Measurements from ENCODE around the gene C11orf65.
"Not testable (repeated sequence)": the region's sequence is repeated elsewhere in the genome, so short reads cannot be mapped to it uniquely, and the experiment has no call there.

C11orf65 gene

DNA sequence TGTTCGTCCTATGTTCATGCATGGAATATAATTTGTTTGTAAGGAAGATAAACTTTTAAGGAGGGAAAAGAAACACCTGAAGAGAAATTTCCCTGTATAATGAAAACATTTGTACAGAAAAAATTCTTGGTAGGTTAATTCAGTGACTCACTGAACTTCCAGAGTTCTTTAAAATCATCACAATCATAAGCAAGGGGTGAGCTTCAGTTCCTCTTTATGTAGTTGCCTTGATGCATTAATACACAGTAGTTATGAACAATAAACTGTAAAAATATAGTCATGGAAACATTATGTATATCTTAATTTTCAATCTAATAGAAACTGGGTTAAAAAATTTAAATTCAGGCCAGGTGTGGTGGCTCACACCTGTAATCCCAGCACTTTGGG lies 1.1 kb upstream of the C11orf65 start:
- DNase-seq = no peak

DNA sequence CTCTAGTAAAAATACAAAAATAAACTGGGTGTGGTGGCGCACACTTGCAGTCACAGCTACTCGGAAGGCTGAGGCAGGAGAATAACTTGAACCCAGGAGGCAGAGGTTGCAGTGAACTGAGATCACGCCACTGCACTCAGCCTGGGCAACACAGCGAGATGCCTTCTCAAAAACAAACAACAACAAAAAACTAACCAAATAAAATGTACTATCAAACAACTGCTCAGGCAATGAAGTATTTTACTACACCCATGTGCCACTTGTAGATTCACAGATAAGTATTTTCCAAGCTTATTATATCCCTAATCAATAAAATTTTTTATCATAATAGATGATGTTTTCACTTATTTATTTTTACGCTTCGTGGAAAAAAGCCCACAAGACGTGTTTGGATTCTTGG lies 924 bp downstream of the C11orf65 start:
- no peak for DNase-seq

DNA sequence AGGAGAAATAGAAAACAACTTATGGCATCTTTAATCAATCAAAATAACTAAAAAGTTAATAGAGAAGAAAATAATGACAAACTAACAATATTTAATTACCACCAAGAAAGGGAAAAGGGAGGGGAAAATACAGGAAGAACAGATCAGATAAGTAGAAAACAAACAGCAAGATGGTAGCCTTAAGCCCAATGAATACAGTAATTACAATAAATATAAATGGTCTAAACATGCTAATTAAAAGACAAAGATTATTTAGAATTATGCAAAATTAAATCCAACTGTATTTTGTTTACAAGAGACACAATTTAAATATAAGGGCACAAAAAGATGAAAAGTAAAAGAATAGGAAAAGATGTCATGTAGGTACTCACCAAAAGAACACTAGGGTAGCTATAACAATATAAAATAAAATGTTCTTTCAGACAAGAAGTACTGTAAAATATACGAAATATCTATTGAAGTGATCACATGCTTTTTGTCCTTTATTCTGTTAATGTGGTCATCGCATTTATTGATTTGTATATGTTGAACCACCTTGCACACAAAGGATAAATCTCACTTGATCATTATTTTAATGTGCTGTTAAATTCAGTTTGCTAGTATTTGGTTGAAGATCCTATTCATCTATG lies 14.0 kb downstream of the C11orf65 start:
- DNase-seq = no peak

DNA sequence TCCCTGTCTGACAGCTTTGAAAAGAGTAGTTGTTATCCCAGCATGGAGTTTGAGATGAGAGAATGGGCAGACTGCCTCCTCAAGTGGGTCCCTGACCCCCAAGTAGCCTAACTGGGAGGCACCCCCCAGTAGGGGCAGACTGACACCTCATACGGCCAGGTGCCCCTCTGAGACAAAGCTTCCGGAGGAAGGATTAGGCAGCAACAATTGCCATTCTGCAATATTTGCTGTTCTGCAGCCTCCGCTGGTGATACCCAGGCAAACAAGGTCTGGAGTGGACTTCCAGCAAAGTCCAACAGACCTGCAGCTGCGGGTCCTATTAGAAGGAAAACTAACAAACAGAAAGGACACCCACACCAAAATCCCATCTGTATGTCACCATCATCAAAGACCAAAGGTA lies 25.9 kb downstream of the C11orf65 start:
- DNase-seq = not testable (repeated sequence)

DNA sequence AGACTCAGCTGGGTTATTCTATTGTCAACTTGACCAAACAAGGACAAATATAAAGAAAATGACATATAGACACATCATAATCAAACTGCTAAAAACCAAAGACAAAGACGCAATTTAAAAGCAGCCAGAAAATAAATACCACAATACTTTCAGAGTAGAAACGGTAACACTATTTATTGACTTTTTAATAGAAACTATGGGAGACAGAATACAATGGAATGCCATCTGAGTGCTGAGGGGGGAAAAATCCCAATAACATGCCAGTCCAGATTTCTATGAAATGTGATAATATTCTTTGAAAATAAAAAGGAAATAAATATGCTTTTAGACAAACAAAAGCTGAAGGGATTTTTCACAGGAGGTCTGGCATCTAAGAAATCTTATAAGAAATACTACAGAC lies 30.7 kb downstream of the C11orf65 start:
- DNase-seq = no peak

DNA sequence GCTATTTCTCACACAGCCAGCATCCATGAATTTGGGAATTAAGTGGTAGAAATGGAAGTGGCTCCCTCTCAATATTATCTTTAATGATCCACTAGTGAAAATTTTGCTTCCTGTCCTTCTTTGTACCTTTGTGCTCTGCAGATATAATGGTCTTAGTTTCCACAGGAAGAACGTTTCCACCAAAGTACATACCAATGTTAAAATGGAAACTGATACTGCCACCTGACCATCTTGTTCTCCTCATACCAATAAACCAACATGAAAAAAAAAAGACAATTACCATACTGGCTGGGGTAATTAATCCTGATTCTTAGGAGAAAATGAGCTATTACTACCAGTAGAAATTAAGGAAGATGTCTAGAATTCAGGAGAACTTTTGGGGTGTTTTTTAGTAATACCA lies 32.3 kb downstream of the C11orf65 start:
- no peak for DNase-seq

DNA sequence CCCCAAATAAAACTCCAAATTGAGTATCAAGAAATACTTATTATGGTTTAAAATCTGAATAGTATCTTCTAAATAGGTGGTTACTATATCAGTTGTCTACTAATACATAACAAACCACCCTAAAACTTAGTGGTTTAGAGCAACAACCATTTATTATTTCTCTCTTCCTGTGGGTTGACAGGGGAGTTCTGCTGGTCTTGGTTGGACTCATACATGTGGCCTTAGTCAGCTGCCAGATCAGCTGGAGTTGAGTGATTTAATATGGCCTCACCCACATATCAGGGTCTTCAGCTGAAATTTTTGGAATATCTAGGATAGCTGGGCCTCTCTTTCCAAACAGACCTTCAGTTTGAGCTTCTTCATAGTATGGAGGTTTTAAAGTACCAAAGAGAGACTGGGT lies 34.5 kb downstream of the C11orf65 start:
- DNase-seq = no peak

DNA sequence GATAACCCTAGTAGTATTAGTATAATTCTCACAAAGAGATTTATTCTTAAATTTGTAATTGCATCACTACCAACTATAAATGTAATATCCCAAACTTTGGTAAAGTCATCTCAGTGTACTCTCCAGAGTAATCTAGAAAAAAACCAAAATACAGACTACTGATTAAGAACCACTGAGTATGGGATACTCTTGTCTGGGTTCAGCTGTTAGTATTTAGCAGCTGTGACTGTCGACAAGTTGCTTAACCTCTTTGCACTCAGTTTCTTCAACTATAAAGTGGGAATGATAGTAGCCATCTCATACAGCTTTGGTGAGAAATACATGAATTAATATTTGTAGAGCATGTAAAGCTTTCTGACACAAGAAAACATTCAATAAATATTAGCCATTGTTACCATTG lies 35.3 kb downstream of the C11orf65 start:
- DNase-seq = no peak

DNA sequence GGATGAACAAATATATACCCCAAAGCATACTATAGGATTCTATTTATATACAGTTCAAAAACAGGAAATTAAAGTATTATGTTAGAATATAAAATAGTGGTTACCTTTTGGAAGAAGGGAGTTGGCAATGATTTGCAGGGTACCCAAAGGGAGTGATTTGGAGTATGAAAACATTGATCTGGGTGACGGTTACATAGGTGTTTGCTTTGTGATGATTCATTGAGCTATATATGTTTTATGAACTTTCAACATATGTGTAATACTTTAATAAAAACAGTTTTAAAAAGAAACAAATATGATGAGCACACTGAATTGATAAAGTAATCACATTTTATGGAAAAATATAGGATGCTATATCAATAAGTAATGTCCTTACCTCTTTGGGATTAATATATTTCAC lies 36.0 kb downstream of the C11orf65 start:
- DNase-seq = no peak

DNA sequence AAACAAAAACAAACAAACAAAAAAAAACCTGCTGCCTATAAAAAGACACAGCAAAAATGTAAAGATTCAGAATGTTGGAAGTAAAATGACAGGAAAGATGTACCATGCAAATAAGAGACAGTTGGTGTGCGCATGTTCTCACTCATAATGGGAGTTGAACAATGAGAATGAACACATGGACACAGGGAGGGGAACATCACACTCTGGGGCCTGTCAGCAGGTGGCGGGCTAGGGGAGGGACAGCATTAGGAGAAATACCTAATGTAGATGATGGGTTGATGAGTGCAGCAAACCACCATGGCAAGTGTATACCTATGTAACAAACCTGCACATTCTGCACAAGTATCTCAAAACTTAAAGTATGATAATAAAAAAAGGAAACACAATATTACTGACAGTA lies 49.8 kb downstream of the C11orf65 start:
- DNase-seq = not testable (repeated sequence)

DNA sequence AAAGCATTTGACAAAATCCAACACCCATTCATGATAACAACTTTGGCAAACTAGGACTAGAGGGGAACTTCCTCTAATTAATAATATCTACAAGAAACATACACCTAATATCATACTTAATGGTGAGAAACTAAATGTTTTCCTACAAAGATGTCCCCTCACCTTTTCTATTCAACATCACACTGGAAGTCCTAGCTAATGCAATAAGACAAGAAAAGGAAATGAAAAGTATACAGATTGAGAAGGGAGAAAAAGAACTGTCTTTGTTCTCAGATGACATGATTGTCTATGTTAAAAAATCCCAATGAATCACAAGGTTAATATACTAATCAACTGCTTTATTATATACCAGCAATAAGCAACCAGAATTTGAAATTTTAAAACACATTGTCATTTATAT lies 52.4 kb downstream of the C11orf65 start:
- no peak for DNase-seq

DNA sequence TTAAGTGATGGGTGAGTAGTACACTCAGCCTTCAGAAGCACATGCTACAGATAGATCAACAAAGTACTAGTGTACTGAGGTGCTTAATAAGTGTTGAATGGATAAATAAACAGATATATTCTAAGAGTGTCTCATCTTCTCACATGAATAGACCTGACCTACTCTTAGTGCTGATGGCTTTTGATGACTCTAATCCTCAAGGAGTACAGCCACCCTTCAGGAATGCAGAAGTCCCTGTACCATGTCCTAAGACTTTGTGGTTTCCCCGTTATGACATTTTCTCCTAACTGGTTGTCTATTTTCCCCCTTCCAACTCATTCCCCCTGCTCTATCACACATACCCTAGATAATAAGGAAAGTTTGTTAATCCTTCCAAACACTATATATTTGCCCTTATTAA lies 61.6 kb downstream of the C11orf65 start:
- no peak for DNase-seq

DNA sequence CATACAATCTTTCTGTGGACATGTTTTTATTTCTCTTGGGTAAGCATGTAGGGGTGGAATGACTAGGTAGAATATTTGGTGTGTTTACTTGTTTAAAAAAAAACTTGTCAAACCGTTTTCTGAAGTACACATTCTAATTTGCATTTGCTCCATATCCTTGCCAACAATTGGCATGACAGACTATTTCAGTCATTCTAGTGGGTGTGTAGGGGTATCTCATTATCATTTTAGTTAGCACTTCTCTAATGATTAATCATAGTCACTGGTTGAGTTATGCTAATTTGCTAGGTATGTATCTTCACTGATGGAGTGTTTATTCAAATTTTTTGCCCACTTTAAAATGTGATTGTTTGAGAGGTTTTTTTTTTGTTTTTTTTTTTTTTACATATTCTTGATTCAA lies 64.3 kb downstream of the C11orf65 start:
- DNase-seq = no peak

DNA sequence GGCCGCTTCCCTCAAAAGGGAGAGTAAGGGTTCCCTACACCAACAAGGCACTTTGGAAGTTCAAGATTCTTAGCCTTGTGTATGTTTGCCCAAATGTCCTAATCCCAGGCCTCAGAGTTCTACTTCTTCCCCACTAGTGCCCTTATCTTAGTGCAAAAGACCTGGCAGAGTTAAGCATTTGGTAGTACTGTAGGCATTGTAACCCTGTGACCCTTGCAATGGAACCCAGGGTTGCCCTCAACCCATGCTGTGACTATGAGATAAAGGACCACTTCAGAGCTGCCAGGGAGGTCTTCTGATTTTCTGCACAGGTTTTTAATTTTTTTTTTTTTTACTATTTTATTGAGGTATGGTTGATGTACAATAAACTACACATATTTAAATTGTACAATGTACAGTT lies 65.1 kb downstream of the C11orf65 start:
- DNase-seq = no peak

DNA sequence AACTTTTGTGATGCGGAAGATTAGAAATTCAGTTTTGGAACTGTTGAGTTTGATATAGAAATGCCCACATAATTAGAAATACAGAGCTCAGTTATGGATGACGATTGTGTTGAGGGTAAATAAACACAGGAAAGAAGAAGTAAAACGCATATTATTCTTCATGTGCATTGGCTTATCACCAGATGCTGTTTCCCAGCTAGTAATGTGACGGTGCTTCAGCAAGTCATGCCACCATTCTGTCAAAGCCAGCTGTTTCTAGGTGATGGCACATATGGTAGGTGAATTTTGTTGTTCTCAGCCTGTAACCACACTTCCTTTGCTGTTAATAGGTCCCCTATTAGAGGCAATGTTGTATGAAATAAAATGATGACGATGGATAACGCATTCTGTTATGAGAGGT lies 68.9 kb downstream of the C11orf65 start:
- DNase-seq = no peak

DNA sequence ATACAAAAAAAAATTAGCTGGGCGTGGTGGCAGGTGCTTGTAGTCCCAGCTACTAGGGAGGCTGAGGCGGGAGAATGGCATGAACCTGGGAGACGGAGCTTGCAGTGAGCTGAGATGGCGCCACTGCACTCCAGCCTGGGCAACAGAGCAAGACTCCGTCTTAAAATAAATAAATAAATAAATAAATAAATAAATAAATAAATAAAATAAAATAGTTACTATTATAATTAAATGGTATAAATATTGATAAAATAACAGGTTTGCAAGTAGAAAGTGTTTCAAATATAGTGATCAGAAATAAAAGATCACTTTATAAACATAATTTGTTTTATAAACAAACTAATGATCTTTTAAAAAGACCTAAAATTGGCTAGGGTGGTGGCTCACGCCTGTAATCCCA lies 70.7 kb downstream of the C11orf65 start:
- DNase-seq = not testable (repeated sequence)

DNA sequence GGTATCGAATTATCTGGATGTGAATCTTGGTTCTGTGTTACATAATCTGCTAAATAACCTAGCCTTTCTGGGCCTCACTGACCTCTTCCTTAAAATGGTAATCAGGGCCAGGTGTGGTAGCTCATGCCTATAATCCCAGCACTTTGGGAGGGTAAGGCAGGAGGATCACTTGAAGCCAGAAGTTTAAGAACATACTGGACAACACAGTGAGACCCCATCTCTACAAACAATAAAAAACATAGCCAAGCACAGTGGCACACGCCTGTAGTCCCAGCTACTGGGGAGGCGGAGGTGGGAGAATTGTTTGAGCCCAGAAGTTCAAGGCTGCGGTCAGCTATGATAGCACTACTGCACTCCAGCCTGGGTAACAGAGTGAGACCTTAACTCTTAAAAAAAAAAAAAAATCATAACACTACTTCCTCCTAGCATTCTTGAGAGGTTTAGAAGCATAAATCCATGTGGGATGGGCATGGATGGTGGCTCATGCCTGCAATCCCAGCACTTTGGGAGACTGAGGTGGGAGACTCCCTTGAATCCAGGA lies 72.5 kb downstream of the C11orf65 start:
- no peak for DNase-seq

DNA sequence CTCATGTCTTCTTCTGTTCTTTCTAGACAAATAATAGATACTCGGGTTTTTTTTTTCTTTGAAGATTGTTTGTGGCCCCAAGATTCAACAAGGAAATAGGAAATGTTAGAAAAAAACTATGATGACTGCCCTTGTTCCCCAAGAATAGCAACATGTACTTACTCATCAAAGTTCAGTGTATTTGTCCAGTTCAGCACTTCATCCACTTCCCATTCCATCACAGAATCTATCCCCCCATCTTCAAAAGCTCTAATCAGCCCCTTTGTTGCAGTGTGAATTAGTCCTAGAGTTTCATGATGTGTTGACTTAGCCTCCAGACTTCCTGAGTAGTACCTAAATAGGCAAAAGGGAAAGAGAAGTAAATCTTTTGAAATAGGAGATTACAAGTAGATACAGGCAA lies 74.3 kb downstream of the C11orf65 start:
- DNase-seq = no peak

DNA sequence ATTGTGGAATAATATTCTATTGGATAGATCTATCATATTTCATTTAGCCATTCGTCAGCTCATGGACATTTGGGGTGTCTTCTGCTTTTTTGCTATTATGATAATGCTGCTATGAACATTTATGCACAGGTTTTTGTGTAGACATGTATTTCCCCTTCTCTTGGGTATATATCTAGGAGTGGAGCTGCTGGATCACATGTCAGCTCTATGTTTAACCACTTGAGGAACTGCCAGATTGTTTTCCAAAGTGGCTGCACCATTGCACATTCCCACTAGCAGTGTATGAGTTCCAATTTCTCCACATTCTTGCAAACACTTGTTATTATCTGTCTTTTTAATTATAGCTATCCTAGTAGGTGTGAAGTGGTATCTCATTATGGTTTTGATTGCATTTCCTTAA lies 75.0 kb downstream of the C11orf65 start:
- DNase-seq = no peak

DNA sequence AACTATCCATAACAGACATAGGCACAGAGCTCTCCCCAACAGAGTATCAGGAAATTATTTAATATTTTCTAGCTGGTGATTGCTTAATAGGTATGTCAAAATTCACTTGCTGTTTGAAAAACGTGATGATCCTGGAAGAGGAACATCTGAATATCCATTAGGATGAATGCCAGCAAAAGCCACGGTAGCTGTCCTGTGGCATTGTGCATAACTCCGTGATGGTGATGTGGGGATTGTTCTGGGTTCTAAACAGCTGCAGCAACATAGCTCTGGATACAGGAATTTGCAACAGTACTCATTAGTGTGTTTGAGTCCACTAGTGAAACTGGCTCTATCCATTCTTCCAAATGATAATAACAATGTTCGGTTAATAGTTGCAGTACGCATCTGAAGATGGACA lies 78.8 kb downstream of the C11orf65 start:
- no peak for DNase-seq

DNA sequence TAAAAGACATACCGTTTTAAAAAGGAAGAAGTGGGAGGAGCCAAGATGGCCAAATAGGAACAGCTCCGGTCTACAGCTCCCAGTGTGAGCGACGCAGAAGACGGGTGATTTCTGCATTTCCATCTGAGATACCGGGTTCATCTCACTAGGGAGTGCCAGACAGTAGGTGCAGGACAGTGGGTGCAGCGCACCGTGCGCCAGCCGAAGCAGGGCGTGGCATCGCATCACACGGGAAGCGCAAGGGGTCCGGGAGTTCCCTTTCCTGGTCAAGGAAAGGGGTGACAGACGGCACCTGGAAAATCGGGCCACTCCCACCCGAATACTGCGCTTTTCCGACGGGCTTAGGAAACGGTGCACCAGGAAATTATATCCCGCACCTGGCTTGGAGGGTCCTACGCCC lies 93.8 kb downstream of the C11orf65 start:
- not testable (repeated sequence) for DNase-seq

DNA sequence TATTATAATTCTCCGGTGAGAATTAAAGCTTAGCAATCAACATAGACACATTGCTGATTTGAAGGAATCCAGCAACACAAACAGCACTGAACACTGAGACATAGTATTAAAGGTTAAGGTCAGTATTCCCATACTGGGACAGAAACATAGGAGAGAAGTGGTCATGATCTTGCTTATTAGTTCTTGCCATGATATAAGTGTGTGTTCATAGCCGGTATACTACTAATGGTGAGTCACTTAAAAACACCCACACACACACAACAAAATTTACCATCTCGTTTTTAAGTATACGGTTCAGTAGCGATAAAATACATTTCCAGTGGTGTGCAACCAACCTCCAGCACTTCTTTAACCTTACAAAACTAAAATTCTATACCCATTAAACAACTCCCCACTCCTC lies 96.3 kb downstream of the C11orf65 start:
- no peak for DNase-seq

DNA sequence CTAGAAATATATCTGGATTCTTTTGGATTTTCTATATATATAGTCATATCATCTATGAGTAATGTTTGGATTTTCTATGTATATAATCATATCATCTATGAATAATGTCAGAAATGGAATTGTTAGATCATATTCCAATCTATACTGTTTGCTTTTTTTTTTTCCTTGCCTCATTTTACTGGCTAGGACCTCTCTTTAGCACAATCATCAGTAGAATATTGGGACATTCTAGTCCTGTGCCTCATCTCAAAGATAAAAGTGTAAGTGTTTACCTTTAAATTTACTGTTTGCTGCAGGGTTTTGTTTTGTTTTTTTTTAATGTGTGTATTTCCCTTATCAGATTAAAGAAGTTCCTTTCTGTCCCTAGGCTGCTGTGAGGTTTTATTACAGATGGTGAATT lies 97.0 kb downstream of the C11orf65 start:
- no peak for DNase-seq

DNA sequence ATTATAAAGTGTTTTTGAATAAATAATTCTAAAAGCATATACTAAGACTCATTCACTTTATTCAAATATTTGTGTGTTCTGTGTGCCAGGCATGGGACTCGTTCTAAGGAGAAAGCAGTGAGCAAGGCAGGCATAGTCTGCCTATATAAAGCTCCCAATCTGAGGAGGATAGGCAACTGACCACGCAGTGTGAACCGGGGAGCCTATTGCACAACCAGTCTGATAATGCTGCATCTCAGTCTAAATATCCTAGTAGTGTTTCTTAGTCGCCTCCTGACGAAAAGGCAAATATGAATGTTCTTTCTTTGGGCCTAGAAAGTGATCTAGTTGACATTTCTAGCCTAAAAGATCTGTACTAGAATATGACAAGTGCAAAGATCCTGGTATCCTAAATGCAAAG lies 98.3 kb downstream of the C11orf65 start:
- DNase-seq = no peak

DNA sequence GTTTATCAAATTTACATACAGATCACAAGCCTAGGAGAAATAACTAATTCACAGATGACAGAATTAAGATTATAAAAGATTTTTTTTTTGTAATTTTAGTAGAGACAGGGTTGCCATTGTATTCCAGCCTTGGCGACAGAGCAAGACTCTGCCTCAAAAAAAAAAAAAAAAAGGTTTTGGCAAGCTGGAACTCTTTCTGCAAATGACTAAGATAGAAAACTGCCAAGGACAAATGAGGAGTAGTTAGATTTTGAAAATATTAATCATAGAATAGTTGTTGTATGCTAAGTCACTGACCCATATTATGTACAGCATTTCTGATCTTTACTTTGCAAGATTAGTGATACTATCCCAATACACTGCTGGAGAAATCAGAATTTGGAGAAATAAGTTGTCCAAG lies 99.2 kb downstream of the C11orf65 start:
- no peak for DNase-seq

DNA sequence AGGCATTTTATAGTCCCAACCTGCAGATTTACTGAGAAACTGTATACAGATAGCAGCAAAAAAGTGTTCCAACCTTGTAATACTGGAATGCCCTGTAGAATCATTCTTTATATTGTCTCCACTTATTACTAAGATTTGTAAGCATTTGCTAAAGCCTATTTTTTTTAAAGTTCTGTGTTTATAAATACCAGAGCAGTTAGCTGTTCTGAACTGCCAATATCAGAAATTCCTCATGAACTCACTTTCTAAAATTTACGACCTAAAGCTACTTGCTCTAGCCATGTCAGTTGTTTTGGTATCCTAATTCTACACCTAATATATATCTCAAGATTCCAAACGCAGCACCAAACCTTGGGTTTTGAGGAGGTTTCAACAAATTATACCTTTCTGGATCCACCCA lies 103.2 kb downstream of the C11orf65 start:
- DNase-seq = no peak
